ENCODE measurements around the gene DLG2.
"Not testable (repeated sequence)": the region's sequence is repeated elsewhere in the genome, so short reads cannot be mapped to it uniquely, and the experiment has no call there.

Gene DLG2

GRCh38 chr11:85431319-85431718 is 195.8 kb downstream of the DLG2 start:
- DNase-seq, result no peak

- DNase-seq, result no peak
These were observed 203.3 kb downstream of the DLG2 start for GRCh38 chr11:85423794-85424193.

GRCh38 chr11:85423316-85423715 is 203.8 kb downstream of the DLG2 start:
- DNase-seq, result no peak

GRCh38 chr11:85414175-85414574 is 213.0 kb downstream of the DLG2 start:
- DNase-seq, result no peak

GRCh38 chr11:85407648-85408047 is 219.5 kb downstream of the DLG2 start:
- DNase-seq, result no peak

GRCh38 chr11:85406841-85407240 is 220.3 kb downstream of the DLG2 start:
- no peak for DNase-seq

- DNase-seq, result no peak
These were observed 220.8 kb downstream of the DLG2 start for GRCh38 chr11:85406316-85406715.

GRCh38 chr11:85395515-85396055 is 231.6 kb downstream of the DLG2 start:
- not testable (repeated sequence) for DNase-seq

- no peak for DNase-seq
These were observed 232.9 kb downstream of the DLG2 start for GRCh38 chr11:85394283-85394682.

GRCh38 chr11:85391141-85391540 is 236.0 kb downstream of the DLG2 start:
- DNase-seq, result no peak

GRCh38 chr11:85385547-85385946 is 241.6 kb downstream of the DLG2 start:
- DNase-seq, result no peak

- no peak for DNase-seq
These were observed 242.0 kb downstream of the DLG2 start for GRCh38 chr11:85385111-85385510.

- no peak for DNase-seq
These were observed 248.1 kb downstream of the DLG2 start for GRCh38 chr11:85379066-85379465.

GRCh38 chr11:85377901-85378300 is 249.2 kb downstream of the DLG2 start:
- no peak for DNase-seq

GRCh38 chr11:85359859-85360258 is 267.3 kb downstream of the DLG2 start:
- DNase-seq, result no peak

GRCh38 chr11:85355921-85356320 is 271.2 kb downstream of the DLG2 start:
- no peak for DNase-seq

GRCh38 chr11:85349539-85349938 is 277.6 kb downstream of the DLG2 start:
- not testable (repeated sequence) for DNase-seq

GRCh38 chr11:85348945-85349344 is 278.2 kb downstream of the DLG2 start:
- no peak for DNase-seq

GRCh38 chr11:85347291-85347690 is 279.9 kb downstream of the DLG2 start:
- DNase-seq, result no peak

GRCh38 chr11:85346484-85346883 is 280.7 kb downstream of the DLG2 start:
- DNase-seq, result no peak

- not testable (repeated sequence) for DNase-seq
These were observed 286.3 kb downstream of the DLG2 start for GRCh38 chr11:85340846-85341245.

- no peak for DNase-seq
These were observed 308.6 kb downstream of the DLG2 start for GRCh38 chr11:85318573-85318972.

- no peak for DNase-seq
These were observed 310.2 kb downstream of the DLG2 start for GRCh38 chr11:85316967-85317366.

GRCh38 chr11:85313741-85314140 is 313.4 kb downstream of the DLG2 start:
- DNase-seq, result no peak

- no peak for DNase-seq
These were observed 316.7 kb downstream of the DLG2 start for GRCh38 chr11:85310479-85310878.

GRCh38 chr11:85307366-85307765 is 319.8 kb downstream of the DLG2 start:
- no peak for DNase-seq

All from RPMI8226 (cell line).